ENCODE measurements around the gene OPRL1.

DNA sequence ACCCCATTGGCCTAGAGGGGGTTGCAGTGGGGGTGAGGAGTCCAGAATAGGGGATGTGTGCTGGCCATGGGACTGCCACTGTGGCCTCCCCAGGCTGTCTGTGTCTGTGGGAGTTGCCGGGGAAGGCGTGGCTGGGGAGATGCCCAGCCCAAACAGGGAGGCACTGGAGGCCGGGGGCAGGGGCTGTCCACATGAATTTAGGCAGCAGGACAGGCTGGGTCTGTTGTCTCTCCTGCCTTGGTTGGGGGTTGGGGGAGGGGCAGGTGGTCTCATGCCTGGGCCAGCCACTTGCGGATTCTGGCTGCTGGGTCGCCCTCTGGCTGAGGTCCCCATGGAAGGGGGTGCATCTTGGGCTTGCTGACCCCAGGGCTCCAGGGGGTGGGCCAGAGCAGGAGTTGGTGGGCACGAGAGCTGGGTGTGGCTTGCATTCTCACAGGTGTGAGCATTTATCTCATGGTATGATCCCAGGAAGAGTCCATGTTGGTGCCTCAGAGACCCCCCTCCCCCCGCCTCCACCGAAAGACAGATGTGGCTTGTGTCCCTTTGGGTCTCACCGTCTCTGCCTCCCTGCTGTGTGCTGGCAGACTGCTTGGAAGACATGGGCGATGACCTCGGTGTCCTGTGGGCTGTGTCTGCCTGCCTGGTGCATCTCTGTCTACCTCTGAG, 34.4 kb upstream of the OPRL1 start:
- TF ChIP-seq, protein P1, sequence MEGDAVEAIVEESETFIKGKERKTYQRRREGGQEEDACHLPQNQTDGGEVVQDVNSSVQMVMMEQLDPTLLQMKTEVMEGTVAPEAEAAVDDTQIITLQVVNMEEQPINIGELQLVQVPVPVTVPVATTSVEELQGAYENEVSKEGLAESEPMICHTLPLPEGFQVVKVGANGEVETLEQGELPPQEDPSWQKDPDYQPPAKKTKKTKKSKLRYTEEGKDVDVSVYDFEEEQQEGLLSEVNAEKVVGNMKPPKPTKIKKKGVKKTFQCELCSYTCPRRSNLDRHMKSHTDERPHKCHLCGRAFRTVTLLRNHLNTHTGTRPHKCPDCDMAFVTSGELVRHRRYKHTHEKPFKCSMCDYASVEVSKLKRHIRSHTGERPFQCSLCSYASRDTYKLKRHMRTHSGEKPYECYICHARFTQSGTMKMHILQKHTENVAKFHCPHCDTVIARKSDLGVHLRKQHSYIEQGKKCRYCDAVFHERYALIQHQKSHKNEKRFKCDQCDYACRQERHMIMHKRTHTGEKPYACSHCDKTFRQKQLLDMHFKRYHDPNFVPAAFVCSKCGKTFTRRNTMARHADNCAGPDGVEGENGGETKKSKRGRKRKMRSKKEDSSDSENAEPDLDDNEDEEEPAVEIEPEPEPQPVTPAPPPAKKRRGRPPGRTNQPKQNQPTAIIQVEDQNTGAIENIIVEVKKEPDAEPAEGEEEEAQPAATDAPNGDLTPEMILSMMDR (IDR thresholded peaks at IDR 0.05; ENCODE audit: insufficient read depth, low read length, poor library complexity, severe bottlenecking), result no peak
- no peak for TF ChIP-seq EZH2phosphoT487 (conservative IDR thresholded peaks at IDR 0.05; ENCODE audit: low read length)
